IMR-90 (cell line): ENCODE data around the gene DENND2D.

Experiments used
- CTCF ChIP-seq: conservative IDR thresholded peaks from 2 replicates; pipeline ENCODE4 v1.5.1; 2012; ENCODE audit warnings: mild to moderate bottlenecking, low read depth, low read length, improper control_type of control experiment
- RCOR1 ChIP-seq: IDR thresholded peaks from 2 replicates; pipeline ENCODE4 v1.6.1; 2012; ENCODE audit warnings: mild to moderate bottlenecking, low read length, improper control_type of control experiment; ENCODE audit not compliant: insufficient replicate concordance

DNA sequence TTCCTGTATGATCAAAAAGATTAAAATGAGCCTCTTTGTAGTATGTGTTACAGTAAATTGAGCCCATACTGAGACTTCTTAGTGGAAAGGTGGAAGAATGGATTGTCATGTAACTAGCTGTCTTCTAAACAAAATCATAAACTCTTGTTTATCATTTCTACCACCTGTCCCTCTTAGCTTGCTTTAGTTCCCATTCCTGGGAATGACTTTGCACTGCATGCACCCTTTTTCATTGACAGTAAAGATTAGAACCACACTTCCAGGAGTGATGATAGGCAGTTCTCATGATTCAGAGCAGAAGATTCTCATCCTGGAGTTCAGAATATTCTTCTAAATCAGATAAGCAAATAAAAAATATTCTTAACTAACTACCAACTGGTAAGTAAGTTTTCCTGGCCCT is 28.0 kb downstream of the DENND2D start:
- TF ChIP-seq CTCF (no peak), RCOR1 (no peak)
